Frontal cortex (tissue), 4 donors: Measurements from ENCODE around the gene ANO2. TPM values are rescaled to one million over a fixed set of nuclear protein-coding genes. Genes with fewer than 3 reads are reported as not detected.

Source experiments
- DNase-seq, 2 donors: peaks; one replicate each; pipeline ENCODE4 v3.0.0; 2012; ENCODE audit warnings: low spot score in 2 of 2
- FAIRE-seq: peaks from 2 replicates; lab custom pipeline; 2012; peaks lifted over from hg19 to GRCh38; lab: Jason Lieb, UNC
- total RNA-seq: library from RNA; depleted of rRNA; stranded (reverse); fragments of >200 nt; gene quantifications from one replicate; pipeline ENCODE4 v1.2.3, GENCODE V29; 2014
- donor health status: control.
- donor health status: control.
- donor health status: control.

Gene ANO2
- total RNA-seq, 1 donor from 2014 or later, result 4.1 TPM

DNA sequence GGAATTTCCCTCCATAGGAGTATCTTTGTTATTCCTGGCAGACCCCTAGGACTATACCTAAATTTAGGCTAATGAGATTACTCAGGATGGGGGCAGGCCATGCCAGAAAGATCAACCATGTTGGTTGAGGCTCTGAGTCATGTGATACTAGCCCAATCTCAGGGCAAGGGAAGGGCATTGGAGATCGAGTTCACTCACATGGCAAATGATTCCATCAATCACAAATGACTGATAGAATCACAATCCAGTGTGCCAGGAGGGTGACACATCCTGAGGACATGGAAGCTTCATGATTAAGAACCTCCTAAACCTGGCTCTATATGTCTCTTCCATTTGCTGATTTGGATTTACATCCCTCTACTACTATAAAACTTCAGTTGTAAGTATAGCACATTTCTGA is 330.8 kb downstream of the ANO2 start:
- no peak for FAIRE-seq
- no peak for DNase-seq

DNA sequence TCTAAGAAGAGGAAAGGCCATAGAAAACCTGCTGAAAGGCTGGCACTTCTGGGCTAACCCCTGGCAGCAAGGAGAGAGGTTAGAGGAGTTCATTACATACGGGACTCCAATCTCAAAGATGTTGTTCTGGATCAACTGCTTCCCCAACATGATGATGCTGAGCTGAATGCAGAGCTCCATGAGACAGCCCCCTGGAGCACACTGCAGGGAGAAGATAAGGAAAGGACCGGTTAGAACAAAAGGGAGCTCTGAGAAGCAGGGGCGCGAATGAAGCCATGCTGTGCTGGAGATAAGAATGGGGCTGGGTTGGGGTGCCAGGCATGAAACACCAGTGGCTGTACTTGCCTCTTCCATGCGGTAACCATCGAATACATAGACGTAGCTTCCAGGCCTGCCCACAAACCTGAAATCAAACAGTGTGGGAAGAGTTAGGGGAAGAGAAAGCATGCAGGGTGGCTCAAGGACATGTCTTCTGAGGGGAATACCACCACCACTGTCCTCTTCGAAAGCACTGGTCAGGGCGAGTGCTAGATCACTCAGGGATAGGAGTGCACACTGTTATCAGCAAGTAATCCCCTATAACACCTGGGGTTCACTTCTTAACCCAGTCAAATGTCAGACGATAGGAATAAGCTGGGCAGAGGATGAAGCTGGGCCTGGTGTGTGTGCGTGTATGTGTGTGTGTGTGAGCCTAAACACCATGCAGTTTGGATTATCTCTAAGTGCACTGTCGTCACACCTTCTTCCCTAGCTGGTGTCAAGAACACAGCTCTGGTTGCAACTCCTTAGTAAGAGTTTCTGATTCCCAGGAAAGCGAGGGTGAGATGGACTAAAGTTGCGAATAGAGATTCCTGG is 332.3 kb downstream of the ANO2 start:
- DNase-seq (no peak), FAIRE-seq (no peak)

- DNase-seq, result no peak
- no peak for FAIRE-seq
Observed at GRCh38 chr12:5611162-5611561, 333.9 kb downstream of the ANO2 start.

GRCh38 chr12:5599378-5599777 is 345.7 kb downstream of the ANO2 start:
- FAIRE-seq (no peak), DNase-seq (no peak)

- DNase-seq (no peak), FAIRE-seq (no peak)
Observed at GRCh38 chr12:5593998-5594397, 351.1 kb downstream of the ANO2 start.

DNA sequence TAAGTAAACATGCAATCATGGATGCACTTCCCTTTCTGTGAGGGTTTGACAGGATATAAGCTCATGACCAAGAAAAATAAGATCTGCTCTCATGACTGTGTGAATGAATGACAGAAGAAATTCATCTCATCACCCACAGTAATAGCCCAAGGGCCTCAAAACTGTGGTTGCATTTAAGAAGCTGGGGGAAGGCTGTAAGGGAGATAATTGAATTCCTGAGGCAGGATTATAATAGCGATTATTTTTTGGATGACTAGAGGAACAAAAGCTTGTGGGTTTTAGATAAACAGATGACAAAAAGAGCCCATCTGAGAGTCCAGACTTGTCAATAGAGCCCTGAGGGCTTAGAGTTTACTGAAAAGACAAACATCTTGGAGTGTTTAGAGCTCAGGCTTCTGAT is 352.0 kb downstream of the ANO2 start:
- DNase-seq (no peak), FAIRE-seq (no peak)

- FAIRE-seq (no peak), DNase-seq (no peak)
Observed at GRCh38 chr12:5592310-5592709, 352.7 kb downstream of the ANO2 start.

DNA sequence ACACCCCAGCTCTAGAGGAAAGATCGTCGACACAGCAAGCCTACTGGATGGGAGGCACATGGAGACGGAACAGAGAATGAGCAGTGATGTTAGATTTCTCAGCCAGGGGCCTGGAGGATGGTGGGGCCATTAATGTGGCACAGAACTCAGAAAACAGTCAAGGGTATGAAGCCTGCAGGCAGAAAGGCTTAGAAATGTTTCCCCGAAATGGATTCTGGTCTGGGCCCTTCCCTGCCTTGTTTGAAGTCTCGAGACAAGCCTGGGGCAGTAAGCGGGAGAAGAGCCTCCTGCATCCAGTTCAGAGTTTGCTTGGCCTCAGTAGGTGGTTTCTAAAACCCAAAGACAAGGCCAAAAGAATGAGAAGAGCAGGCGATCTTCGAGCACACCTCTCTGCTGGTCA is 354.7 kb downstream of the ANO2 start:
- no peak for DNase-seq
- FAIRE-seq, result no peak

GRCh38 chr12:5589054-5589453 is 356.0 kb downstream of the ANO2 start:
- DNase-seq (no peak), FAIRE-seq (no peak)

GRCh38 chr12:5588591-5588990 is 356.5 kb downstream of the ANO2 start:
- DNase-seq, result no peak
- no peak for FAIRE-seq

DNA sequence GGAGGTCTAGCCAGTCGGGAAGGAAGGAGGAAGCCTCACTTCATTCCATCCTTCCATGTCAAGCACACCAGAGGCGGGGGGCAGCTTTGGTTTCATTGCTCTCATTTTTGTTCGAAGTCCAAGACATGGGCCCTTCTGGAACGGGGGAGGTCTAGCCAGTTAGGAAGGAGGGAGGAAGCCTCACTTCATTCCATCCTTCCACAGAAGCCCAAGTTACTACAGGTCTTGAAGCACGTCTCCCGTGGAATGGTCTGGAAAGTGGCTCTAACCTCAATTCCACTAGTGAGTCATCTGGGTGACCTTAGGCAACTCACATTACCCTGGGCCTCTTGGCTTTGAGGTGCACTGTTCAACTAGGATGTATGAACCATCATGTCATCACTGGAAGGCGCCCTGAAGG is 356.9 kb downstream of the ANO2 start:
- DNase-seq (no peak), FAIRE-seq (no peak)

GRCh38 chr12:5587711-5588121 is 357.3 kb downstream of the ANO2 start:
- no peak for DNase-seq
- no peak for FAIRE-seq

GRCh38 chr12:5586201-5586600 is 358.9 kb downstream of the ANO2 start:
- DNase-seq (no peak), FAIRE-seq (no peak)

GRCh38 chr12:5585178-5585577 is 359.9 kb downstream of the ANO2 start:
- DNase-seq (no peak), FAIRE-seq (no peak)

DNA sequence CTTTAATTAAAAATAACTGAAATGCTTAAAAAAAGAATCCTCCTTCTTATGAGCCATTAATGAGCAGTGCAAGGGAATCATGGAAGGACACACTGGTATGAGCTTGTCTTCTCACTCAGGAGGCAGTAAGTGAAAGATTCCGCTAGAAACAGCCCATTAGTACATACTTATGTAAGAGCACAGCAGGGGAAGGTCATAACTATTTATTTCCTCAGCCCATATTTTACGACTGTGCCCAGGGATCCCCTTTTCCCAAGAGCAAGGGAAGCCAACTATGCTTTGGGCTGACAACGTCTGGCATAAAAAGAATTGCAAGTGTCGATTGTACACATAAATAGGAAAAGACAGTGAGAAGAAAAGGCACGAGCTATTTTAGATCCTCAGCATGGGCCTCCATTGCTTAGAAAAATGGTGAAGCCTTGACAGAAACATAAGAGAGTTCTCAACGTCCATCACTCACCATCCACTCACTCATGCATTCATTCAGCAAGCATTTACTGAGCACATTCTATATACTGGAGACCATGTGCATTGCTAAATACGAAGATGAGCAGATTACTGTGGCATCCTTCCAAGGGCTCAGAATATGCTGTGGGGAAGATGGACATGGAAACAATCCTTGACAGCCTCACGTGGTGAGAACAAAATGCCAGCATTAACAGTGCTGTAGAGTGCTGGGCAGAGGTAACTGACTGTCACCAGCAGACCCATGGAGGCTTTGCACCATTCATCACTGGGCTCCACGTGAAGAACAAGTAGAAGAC is 360.5 kb downstream of the ANO2 start:
- DNase-seq (no peak), FAIRE-seq (no peak)

DNA sequence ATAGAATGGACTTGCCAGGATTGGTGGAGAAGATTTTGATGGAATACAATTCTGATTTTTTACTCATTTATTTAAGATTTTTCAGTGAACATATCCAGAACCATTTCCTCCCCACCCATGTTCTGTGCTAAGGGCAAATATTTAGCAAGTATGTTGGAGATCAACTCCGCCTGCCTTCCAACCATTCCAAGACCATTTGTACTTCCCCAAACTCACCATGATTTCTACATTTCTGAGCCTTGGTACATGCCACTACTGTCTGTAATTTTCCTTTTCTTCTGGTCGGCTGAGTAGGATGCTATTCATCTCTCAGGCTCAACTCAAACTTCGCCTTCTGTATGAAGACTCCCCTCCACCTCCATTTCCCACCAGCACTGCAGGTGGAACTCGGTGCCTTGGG is 362.5 kb downstream of the ANO2 start:
- DNase-seq, result no peak

GRCh38 chr12:5582018-5582417 is 363.0 kb downstream of the ANO2 start:
- FAIRE-seq, result no peak
- no peak for DNase-seq

More for the DNA sequence above, 362.5 kb downstream of the ANO2 start:
- no peak for FAIRE-seq

GRCh38 chr12:5581616-5582015 is 363.4 kb downstream of the ANO2 start:
- DNase-seq, result no peak
- FAIRE-seq, result no peak

GRCh38 chr12:5581019-5581418 is 364.0 kb downstream of the ANO2 start:
- DNase-seq, result no peak
- no peak for FAIRE-seq

DNA sequence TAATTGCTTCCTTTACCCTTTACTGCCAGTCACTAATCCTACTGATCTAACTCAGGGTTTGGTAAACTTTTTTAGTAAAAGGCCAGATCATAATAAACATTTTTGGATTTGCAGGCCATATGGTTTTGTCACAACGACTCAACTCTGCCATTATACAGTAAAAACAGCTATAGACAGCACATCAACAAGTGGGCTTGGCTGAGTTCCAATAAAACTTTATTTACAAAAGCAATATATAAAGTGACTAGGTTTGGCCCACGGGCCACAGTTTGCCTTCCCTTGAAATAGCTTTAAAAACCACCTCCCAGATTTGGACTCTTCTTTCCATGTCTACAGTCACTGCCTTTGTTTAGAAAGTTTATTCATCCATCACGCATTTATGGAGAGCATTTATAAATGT is 366.3 kb downstream of the ANO2 start:
- FAIRE-seq (no peak), DNase-seq (no peak)

- no peak for FAIRE-seq
- no peak for DNase-seq
Observed at GRCh38 chr12:5577741-5578140, 367.3 kb downstream of the ANO2 start.
